Muscle layer of duodenum (tissue), 2 donors: ENCODE data around the gene NCS1.
A peak's percentile ranks its signal among the peaks of the same experiment; 100 is the strongest.
"Not testable (repeated sequence)": the region's sequence is repeated elsewhere in the genome, so short reads cannot be mapped to it uniquely, and the experiment has no call there.

Source experiments
- H3K27ac ChIP-seq: one replicate; pipeline ENCODE4 v1.7.0; 2013; ENCODE audit warnings: mild to moderate bottlenecking, low read length
- H3K27me3 ChIP-seq: one replicate; pipeline ENCODE4 v1.7.0; 2013; ENCODE audit warnings: low read depth, mild to moderate bottlenecking, control low read depth, low read length
- H3K36me3 ChIP-seq, 2 donors: one replicate each; pipeline ENCODE4 v1.7.0; 2013; ENCODE audit warnings: low read length in 2 of 2, control low read depth in 1 of 2, mild to moderate bottlenecking in 1 of 2; ENCODE audit not compliant: insufficient read depth in 2 of 2, control insufficient read depth in 1 of 2
- H3K4me1 ChIP-seq, 2 donors: one replicate each; pipeline ENCODE4 v1.7.0; 2013; ENCODE audit warnings: low read length in 2 of 2, mild to moderate bottlenecking in 2 of 2, control low read depth in 1 of 2, moderate library complexity in 1 of 2; ENCODE audit not compliant: insufficient read depth in 2 of 2, control insufficient read depth in 1 of 2
- H3K4me3 ChIP-seq, 2 donors: one replicate each; pipeline ENCODE4 v1.7.0; 2013; ENCODE audit warnings: low read length in 2 of 2, low read depth in 1 of 2, mild to moderate bottlenecking in 1 of 2
- H3K9me3 ChIP-seq, 2 donors: one replicate each; pipeline ENCODE4 v1.7.0; 2013; ENCODE audit warnings: low read length in 2 of 2, control low read depth in 1 of 2, mild to moderate bottlenecking in 1 of 2; ENCODE audit not compliant: control insufficient read depth in 1 of 2
- donor health status: healthy.

The NCS1 gene

DNA sequence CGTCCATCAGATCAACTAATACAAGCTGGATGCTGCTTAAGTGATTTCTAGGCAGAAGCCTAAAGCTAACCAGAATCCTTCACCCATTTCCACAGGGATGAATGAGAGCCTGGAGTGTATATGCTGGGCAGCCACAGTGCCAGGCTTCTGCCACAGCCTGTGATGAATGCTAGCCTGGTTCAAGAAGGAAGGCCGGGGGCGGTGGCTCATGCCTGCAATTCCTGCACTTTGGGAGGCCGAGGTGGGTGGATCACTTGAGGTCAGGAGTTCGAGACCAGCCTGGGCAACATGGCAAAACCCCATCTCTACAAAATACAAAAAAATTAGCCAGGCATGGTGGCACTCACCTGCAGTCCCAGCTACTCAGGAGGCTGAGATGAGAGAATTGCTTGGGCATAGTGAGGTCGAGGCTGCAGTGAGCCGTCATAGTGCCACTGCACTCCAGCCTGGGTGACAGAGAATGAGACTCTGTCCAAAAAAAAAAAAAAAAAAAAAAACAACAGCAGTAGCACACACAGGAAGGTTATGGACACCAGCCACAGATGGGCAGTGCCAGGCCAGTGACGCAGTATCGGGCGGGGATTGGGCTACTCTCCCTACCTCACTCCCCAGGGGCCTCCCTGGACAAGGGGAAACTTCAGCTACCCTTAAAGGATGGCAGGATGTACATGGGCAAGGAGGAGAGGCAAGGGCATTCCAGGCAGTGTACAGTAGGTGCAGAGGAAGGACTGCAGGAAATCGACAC is 70.2 kb downstream of the NCS1 start:
- H3K4me3 ChIP-seq, result peak overlapping the region; percentile 32 to 37
- H3K27ac ChIP-seq, result no peak overlapping the region
- no peaks in the 10 kb centered on the region for H3K36me3 ChIP-seq
- H3K27me3 ChIP-seq, result no peaks in the 10 kb centered on the region
- H3K9me3 ChIP-seq, result no peaks in the 10 kb centered on the region
- peaks cover 4 to 12% of the 10 kb centered on the region in 2 donors for H3K4me1 ChIP-seq

- Histone ChIP-seq H3K27me3 (no peaks in the 10 kb centered on the region), H3K4me3 (peak overlapping the region; percentile 32 to 37), H3K27ac (no peak overlapping the region), H3K36me3 (no peaks in the 10 kb centered on the region), H3K9me3 (no peaks in the 10 kb centered on the region), H3K4me1 (peaks cover 4 to 12% of the 10 kb centered on the region in 2 donors)
Observed at GRCh38 chr9:130243015-130243881, 71.0 kb downstream of the NCS1 start.

- peaks cover 4 to 12% of the 10 kb centered on the region in 2 donors for H3K4me1 ChIP-seq
- no peaks in the 10 kb centered on the region for H3K9me3 ChIP-seq
- no peaks in the 10 kb centered on the region for H3K36me3 ChIP-seq
- no peaks in the 10 kb centered on the region for H3K27me3 ChIP-seq
- no peak overlapping the region for H3K27ac ChIP-seq
- no peak overlapping the region for H3K4me3 ChIP-seq
Observed at GRCh38 chr9:130243882-130244170, 71.6 kb downstream of the NCS1 start.

DNA sequence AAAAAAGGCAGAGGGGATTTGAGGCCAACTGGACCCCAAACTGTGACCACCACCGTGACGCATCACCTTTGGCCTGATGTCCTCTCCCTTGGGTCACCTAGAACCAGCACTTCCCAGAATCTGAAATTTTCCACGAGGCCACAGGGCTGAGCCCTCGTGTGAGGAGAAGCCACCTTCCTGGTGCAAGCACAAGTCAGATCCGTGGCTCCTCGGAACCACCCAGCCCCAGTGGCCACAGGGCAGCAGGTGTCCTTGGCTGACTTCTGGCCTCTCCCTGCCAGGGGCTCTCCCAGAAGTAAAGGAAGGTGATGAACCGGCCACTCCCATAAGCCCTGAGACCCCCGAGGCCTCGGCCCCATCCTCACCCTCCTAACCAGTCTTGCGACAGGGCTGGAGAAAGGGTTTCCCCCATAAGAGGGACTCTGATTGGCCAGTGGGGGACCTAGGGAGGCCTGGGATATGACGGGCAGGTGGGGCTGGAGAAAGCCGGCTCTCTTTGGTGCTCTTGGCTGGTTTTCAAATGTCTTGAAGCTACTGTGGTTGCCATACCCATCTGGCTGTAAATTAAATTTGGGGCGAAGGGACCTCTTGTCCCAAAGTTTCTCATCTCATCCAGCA is 72.5 kb downstream of the NCS1 start:
- Histone ChIP-seq H3K36me3 (no peaks in the 10 kb centered on the region), H3K27ac (no peak overlapping the region), H3K4me3 (no peak overlapping the region), H3K4me1 (peaks cover 4 to 12% of the 10 kb centered on the region in 2 donors), H3K9me3 (no peaks in the 10 kb centered on the region), H3K27me3 (no peaks in the 10 kb centered on the region)

DNA sequence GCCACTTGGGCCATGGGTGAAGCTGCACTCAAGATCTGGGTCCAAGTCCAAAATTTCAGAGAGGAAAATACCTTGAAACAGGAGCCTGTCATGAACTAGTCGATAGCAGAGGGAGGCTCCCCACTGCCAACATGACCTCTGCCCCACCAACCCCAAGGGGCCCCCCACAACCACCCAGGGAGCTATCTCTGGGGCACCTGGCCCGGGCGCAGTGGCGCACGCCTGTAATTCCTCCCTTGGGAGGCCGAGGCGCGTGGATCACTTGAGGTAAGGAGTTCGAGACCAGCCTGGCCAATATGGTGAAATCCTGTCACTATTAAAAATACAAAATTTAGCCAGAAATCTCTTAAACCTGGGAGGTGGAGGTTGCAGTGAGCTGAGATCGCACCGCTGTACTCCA is 73.3 kb downstream of the NCS1 start:
- Histone ChIP-seq H3K9me3 (no peaks in the 10 kb centered on the region), H3K4me1 (peaks cover 4 to 12% of the 10 kb centered on the region in 2 donors), H3K36me3 (no peaks in the 10 kb centered on the region), H3K27me3 (no peaks in the 10 kb centered on the region), H3K4me3 (no peak overlapping the region), H3K27ac (no peak overlapping the region)

GRCh38 chr9:130246126-130246525 is 73.9 kb downstream of the NCS1 start:
- no peak overlapping the region for H3K27ac ChIP-seq
- no peaks in the 10 kb centered on the region for H3K36me3 ChIP-seq
- no peaks in the 10 kb centered on the region for H3K9me3 ChIP-seq
- H3K4me3 ChIP-seq, result no peak overlapping the region
- peaks cover 4 to 12% of the 10 kb centered on the region in 2 donors for H3K4me1 ChIP-seq
- no peaks in the 10 kb centered on the region for H3K27me3 ChIP-seq

GRCh38 chr9:130254747-130255630 is 82.8 kb downstream of the NCS1 start:
- no peak overlapping the region for H3K27ac ChIP-seq
- H3K36me3 ChIP-seq, result no peaks in the 10 kb centered on the region
- H3K4me1 ChIP-seq, result no peaks in the 10 kb centered on the region
- no peaks in the 10 kb centered on the region for H3K9me3 ChIP-seq
- H3K27me3 ChIP-seq, result no peaks in the 10 kb centered on the region
- no peak overlapping the region for H3K4me3 ChIP-seq

DNA sequence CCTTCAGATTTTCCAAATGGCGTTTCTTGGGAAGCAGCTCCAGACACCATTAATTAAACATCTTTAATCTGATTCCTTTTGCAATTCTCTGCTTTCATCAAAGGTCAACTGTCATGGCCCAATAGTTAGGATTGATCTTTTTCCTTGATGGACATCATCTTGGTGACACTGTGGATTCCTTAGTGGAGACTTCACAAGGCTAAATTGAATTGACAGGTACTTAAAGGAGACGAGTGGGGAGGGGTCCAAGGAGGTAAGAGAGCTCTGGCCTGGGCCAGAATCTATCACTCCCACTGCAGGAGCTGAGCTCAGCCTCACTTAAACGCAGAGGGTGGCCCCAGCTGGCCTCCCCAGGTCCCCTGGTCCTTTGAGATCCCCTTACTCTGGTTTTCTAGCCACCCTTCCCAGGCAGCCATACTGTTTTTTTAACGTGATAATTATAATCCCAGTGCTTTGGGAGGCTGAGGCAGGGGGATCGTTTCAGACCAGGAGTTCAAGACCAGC is 83.5 kb downstream of the NCS1 start:
- H3K9me3 ChIP-seq, result no peaks in the 10 kb centered on the region
- no peak overlapping the region for H3K4me3 ChIP-seq
- no peak overlapping the region for H3K27ac ChIP-seq
- H3K36me3 ChIP-seq, result no peaks in the 10 kb centered on the region
- no peaks in the 10 kb centered on the region for H3K27me3 ChIP-seq
- peaks cover 0 to 4% of the 10 kb centered on the region in 2 donors for H3K4me1 ChIP-seq

- no peaks in the 10 kb centered on the region for H3K9me3 ChIP-seq
- H3K27me3 ChIP-seq, result no peaks in the 10 kb centered on the region
- peaks cover 0 to 7% of the 10 kb centered on the region in 2 donors for H3K4me1 ChIP-seq
- H3K4me3 ChIP-seq, result no peak overlapping the region
- no peaks in the 10 kb centered on the region for H3K36me3 ChIP-seq
- H3K27ac ChIP-seq, result no peak overlapping the region
Observed at GRCh38 chr9:130256644-130257043, 84.4 kb downstream of the NCS1 start.

GRCh38 chr9:130258137-130258536 is 85.9 kb downstream of the NCS1 start:
- H3K27me3 ChIP-seq, H3K36me3 ChIP-seq, H3K27ac ChIP-seq, H3K4me1 ChIP-seq, H3K4me3 ChIP-seq, H3K9me3 ChIP-seq: not testable (repeated sequence)
